OCI-LY1 (cell line): ENCODE measurements around the gene CCDC50.

Source experiments
- H2AFZ ChIP-seq: fragments of 200-600 bp; sonication (generic), shearing (Covaris generic); 2 replicates; pipeline ENCODE4 v1.6.0; 2014; ENCODE audit warnings: antibody characterized with exemption, mild to moderate bottlenecking, low read length
- H3F3A ChIP-seq: fragments of 200-600 bp; sonication (generic), shearing (Covaris generic); 2 replicates; pipeline ENCODE4 v1.6.0; 2014; ENCODE audit warnings: mild to moderate bottlenecking, antibody characterized with exemption, low read length, moderate library complexity; ENCODE audit not compliant: insufficient read depth
- H3K27ac ChIP-seq: fragments of 200-600 bp; sonication (generic); 2 replicates; pipeline ENCODE4 v1.5.1; 2014; ENCODE audit warnings: low read length, mixed run types, mild to moderate bottlenecking, low read depth; ENCODE audit not compliant: poor library complexity, severe bottlenecking
- H3K27me3 ChIP-seq: fragments of 200-600 bp; sonication (generic); 2 replicates; pipeline ENCODE4 v1.6.0; 2014; ENCODE audit warnings: antibody characterized with exemption, mild to moderate bottlenecking, low read length, moderate library complexity; ENCODE audit not compliant: insufficient read depth
- H3K36me3 ChIP-seq: fragments of 200-600 bp; sonication (generic); 2 replicates; pipeline ENCODE4 v1.6.1; 2014; ENCODE audit warnings: mild to moderate bottlenecking, antibody characterized with exemption, low read length, moderate library complexity, mixed read lengths; ENCODE audit not compliant: insufficient read depth
- H3K4me1 ChIP-seq: fragments of 200-600 bp; sonication (generic); 2 replicates; pipeline ENCODE4 v1.5.1; 2014; ENCODE audit warnings: mild to moderate bottlenecking, low read length, moderate library complexity; ENCODE audit not compliant: insufficient read depth, severe bottlenecking
- H3K4me2 ChIP-seq: fragments of 200-600 bp; sonication (generic), shearing (Covaris generic); 2 replicates; pipeline ENCODE4 v1.6.1; 2014; ENCODE audit warnings: low read length
- H3K4me3 ChIP-seq: fragments of 200-600 bp; sonication (generic); 2 replicates; pipeline ENCODE4 v1.5.1; 2014; ENCODE audit warnings: low read length, low read depth, mild to moderate bottlenecking, mixed read lengths; ENCODE audit not compliant: poor library complexity, severe bottlenecking
- H3K79me2 ChIP-seq: fragments of 200-600 bp; shearing (Covaris generic); 2 replicates; pipeline ENCODE4 v1.6.1; 2016; ENCODE audit warnings: mixed run types, low read length, mixed read lengths; ENCODE audit not compliant: insufficient read depth
- H3K9ac ChIP-seq: fragments of 200-600 bp; sonication (generic), shearing (Covaris generic); 2 replicates; pipeline ENCODE4 v1.6.1; 2014; ENCODE audit warnings: mild to moderate bottlenecking, low read length, mixed read lengths
- H3K9me2 ChIP-seq: fragments of 200-600 bp; sonication (generic), shearing (Covaris generic); 2 replicates; pipeline ENCODE4 v1.6.1; 2014; ENCODE audit warnings: low read depth, mild to moderate bottlenecking, low read length, mixed read lengths
- H3K9me3 ChIP-seq: fragments of 200-600 bp; shearing (Covaris generic); 2 replicates; pipeline ENCODE4 v1.6.1; 2014; ENCODE audit warnings: low read length, mixed read lengths
- H4K20me1 ChIP-seq: fragments of 200-600 bp; sonication (generic), shearing (Covaris generic); 2 replicates; pipeline ENCODE4 v1.6.0; 2016; ENCODE audit warnings: mild to moderate bottlenecking, low read length; ENCODE audit not compliant: insufficient read depth
- EZH2 ChIP-seq: fragments of 200-600 bp; sonication (generic), shearing (Covaris generic); IDR thresholded peaks from 2 replicates; pipeline ENCODE4 v1.8.0; 2017; ENCODE audit warnings: borderline replicate concordance, mixed run types, mild to moderate bottlenecking, antibody characterized with exemption, low read length, moderate library complexity, mixed read lengths
- TF ChIP-seq, protein P1 (sequence below): fragments of 200-600 bp; sonication (generic), shearing (Covaris generic); IDR thresholded peaks from 2 replicates; pipeline ENCODE4 v1.5.1; 2017; ENCODE audit warnings: mild to moderate bottlenecking, antibody characterized with exemption, low read length, moderate library complexity, mixed read lengths

The CCDC50 gene

DNA sequence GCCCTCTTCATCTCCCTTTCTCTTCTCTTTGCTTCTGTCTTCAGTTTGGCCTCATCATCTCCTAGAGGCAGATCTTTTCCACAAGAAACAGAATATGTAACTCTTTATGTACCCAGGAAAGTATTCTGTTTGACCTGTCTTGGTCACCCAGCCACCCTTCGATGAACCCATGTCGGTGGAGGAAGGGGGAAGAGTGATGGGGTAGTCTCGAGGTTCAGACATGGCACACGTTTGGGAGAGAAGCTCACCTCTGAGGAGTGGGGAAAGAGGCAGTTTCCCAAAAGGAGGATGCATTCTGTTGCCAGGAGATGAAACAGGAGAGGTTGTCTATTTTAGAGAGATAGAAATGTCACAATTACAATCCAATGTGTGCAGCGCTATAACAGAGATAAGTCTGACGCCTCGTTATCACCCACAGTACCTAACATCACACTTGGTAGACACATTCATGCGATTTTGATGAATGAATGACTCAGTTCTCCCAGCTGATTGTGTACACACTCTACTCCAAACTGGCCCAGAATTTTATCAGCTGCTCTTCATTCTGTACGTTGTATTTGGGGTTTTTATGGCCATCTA lies 722 bp upstream of the CCDC50 start:
- no peaks in the 10 kb centered on the region for H3K4me1 ChIP-seq
- no peaks in the 10 kb centered on the region for H3K27me3 ChIP-seq
- no peak overlapping the region for H3K9ac ChIP-seq
- no peaks in the 10 kb centered on the region for H3K79me2 ChIP-seq
- no peaks in the 10 kb centered on the region for H3K9me2 ChIP-seq
- no peaks in the 10 kb centered on the region for H3F3A ChIP-seq
- H2AFZ ChIP-seq = no peak overlapping the region
- H3K36me3 ChIP-seq = no peaks in the 10 kb centered on the region
- H3K4me2 ChIP-seq = no peak overlapping the region
- no peak overlapping the region for H3K4me3 ChIP-seq
- H4K20me1 ChIP-seq = no peaks in the 10 kb centered on the region
- TF ChIP-seq, protein P1, sequence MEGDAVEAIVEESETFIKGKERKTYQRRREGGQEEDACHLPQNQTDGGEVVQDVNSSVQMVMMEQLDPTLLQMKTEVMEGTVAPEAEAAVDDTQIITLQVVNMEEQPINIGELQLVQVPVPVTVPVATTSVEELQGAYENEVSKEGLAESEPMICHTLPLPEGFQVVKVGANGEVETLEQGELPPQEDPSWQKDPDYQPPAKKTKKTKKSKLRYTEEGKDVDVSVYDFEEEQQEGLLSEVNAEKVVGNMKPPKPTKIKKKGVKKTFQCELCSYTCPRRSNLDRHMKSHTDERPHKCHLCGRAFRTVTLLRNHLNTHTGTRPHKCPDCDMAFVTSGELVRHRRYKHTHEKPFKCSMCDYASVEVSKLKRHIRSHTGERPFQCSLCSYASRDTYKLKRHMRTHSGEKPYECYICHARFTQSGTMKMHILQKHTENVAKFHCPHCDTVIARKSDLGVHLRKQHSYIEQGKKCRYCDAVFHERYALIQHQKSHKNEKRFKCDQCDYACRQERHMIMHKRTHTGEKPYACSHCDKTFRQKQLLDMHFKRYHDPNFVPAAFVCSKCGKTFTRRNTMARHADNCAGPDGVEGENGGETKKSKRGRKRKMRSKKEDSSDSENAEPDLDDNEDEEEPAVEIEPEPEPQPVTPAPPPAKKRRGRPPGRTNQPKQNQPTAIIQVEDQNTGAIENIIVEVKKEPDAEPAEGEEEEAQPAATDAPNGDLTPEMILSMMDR = no peak
- no peak for TF ChIP-seq EZH2
- no peak overlapping the region for H3K27ac ChIP-seq
- H3K9me3 ChIP-seq = no peaks in the 10 kb centered on the region

DNA sequence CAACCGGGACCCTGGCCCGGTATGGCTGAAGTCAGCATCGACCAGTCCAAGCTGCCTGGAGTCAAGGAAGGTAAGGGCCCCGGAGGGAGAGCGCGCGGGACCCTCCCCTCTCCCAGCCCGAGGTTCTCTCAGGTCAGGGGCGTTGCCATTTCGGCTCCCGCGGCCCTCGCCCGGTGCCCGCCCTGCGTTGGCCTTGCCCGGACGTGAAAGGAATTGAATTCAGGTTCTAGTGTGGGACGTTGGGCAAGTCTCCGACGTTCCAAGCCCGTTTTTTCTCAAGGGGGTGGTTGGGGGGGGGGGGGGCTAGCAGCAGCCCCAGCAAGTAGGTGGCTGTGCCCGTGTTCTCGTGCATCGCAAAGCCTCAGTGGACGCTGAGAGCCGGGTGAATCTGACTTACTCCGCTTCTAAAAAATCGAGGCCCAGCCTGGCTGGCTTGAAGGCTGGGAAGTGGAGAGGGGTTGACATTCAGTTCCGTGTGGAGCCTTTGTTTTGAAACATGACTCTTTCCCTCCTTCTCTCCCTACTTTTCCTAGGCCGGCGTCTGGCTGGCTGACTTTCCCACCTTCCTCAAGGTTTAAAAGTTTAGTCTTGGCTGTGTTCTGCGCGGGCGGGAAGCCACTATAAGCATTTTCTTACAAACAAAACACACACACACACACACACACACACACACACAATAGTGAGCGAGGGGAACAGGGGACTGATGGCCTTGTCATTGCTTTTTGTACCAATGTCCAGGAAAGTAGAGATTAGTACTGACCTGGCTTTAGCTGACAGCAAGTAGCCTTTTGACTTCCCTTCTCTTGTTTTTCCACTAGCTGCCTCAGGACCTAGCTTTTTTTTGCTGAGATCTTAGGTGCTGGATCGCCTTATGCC lies 698 bp downstream of the CCDC50 start, which contains the start of gene UTS2B:
Gene UTS2B (minus strand): TSS at position 873 of the 876 bp plus-strand sequence. CDS start 48,337 bp downstream, outside the sequence.
- Histone ChIP-seq H3K9ac (no peak within 1 kb of the TSS), H3K9me2 (no peaks in the 10 kb centered on the region), H3F3A (no peaks in the 10 kb centered on the region), H3K36me3 (no peaks in the 10 kb centered on the region), H3K4me3 (no peak within 1 kb of the TSS), H3K4me1 (no peaks in the 10 kb centered on the region), H3K27ac (no peak within 1 kb of the TSS), H2AFZ (no peak within 1 kb of the TSS), H3K79me2 (no peaks in the 10 kb centered on the region), H3K4me2 (no peak within 1 kb of the TSS), H3K9me3 (no peaks in the 10 kb centered on the region), H4K20me1 (no peaks in the 10 kb centered on the region), H3K27me3 (no peaks in the 10 kb centered on the region)
- TF ChIP-seq, protein P1 = no peak
- no peak for TF ChIP-seq EZH2

DNA sequence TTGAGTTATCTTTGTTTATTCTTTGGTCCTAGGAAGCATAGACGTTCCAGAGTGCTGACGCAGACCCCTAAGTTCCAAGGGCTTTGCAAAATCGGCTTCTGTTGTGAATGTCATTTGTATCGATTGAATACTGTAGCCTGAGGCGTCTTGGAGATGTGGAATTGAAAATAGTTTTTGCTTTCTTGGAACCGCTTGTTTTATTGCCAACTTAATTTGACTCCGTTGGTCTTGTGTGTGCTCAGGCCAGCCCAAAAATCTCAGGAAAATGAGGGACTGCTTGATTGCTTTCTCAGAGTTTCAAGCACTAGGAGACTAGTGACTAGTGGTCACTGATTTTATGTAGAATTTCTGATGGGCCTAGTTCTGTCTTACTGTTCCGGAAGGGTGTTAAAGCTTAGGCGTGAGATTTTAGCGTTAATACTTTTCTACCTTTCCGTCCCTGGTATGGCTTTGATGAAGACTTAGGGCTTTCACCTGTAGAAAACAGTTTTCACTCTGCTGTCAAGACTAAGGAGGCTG lies 1.4 kb downstream of the CCDC50 start:
- TF ChIP-seq, protein P1 = no peak
- no peak for TF ChIP-seq EZH2
- Histone ChIP-seq H3K79me2 (no peaks in the 10 kb centered on the region), H4K20me1 (no peaks in the 10 kb centered on the region), H3K27me3 (no peaks in the 10 kb centered on the region), H3K36me3 (no peaks in the 10 kb centered on the region), H3K4me1 (no peaks in the 10 kb centered on the region), H3K9ac (no peak overlapping the region), H2AFZ (no peak overlapping the region), H3K9me2 (no peaks in the 10 kb centered on the region), H3K27ac (no peak overlapping the region), H3K4me3 (no peak overlapping the region), H3K9me3 (no peaks in the 10 kb centered on the region), H3K4me2 (no peak overlapping the region), H3F3A (no peaks in the 10 kb centered on the region)
